ENCODE data around the gene EHBP1L1.

Gene EHBP1L1

DNA sequence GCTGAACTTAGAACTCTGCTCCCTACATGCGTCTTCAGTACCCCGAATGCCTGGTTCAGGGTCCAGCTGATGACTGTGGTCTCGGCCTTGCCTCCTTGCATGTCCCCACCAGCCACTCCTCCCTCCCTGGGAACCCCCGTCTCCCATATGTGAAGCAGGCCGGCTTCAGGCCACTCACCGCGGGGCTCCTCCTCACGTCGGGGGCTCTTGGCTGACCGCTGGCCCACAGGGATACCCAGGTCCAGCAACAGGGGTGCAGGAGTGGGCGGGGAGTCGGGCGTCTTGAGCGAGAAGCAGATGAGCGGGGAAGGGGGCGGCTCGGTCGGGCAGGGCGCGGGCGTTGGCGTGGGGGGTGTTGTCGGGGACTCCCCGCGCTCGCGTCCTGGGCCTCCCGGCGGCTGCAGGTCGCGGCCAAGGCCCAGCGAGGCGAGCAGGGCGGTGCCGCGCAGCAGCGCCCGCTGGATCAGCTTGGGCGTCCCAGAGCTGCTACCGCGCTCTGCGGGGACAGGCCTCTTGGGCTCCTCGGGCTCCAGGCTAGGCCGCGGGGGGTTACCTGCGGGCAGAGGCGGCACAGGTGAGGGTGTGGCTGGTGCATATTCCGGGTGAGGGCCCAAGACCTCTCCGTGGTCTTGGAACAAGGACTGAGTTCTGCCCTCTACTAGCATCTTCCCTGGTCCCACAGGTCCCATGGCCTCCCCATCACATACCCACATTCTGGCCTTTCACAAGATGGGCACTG lies 23.5 kb downstream of the EHBP1L1 start:
- no peak for DNase-seq

DNA sequence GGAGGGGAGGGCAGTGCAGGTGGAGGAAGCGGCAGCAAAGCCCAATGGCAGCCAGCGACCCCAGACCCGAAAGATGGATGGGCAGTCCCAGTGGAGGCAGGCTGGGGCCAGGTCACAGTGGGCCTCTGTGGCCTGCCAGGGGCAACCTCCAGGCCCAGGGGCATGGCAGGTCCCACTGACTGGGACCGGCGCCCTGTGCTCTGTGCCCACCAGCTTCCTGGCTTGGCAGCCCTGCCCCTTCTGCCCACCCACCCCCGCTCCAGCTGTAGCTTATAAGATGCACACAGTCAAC lies 24.0 kb downstream of the EHBP1L1 start:
- DNase-seq: no peak

DNA sequence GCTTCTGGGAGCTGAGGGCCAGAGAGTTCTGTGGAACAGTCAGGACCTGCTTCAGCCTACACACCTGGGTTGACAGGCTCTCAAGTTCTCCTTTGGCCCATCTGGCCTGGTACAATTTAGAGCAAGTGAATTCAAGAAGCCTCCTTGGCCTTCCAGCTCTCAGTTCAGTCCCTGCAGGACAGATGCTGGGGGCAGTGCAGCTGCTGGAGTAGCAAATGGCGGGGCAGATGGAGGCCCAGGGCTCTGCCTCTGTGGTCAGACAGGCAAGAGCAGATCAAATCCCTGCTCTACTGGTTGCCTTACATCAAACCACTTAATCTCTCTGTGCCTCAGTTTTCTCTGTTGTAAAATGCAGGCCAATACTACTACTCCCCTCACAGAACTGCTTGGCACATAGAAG lies 28.4 kb downstream of the EHBP1L1 start:
- no peak for DNase-seq

DNA sequence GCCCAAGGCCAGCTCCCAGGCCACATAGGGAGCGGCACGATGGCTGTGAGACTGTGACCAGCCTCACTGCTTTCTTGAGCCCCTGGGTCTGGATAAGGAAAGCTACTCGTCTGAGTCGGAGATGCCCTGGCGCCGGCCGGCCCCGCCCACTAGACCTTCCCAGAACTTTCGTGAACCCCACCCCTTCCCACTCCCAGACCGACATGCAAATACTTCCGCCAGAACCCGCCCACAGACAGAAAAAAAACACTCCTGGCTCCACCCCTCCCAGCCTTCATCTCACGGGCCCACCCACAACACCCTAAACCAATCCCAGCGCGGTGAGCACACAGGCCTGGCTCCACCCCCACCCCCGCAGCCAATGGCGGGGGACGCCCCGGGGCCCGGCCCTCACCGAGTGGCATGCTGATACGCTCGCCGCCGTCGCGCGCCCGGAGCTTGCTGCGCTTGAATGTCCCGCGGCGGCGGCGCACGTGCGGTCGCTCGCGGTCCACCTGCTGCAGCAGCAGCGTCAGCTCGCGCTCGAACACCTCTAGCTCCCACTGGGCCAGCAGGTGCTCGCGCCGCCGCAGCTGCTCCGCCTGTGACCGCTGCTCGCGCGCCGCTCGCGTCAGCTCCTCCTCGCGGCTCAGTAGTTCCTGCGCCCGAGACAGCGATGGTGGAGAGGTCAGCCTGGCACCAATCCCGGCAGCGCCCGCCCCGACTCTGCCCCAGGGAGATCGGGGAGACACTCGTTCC lies 31.2 kb downstream of the EHBP1L1 start:
- DNase-seq: peak; percentile 56 to 80

DNA sequence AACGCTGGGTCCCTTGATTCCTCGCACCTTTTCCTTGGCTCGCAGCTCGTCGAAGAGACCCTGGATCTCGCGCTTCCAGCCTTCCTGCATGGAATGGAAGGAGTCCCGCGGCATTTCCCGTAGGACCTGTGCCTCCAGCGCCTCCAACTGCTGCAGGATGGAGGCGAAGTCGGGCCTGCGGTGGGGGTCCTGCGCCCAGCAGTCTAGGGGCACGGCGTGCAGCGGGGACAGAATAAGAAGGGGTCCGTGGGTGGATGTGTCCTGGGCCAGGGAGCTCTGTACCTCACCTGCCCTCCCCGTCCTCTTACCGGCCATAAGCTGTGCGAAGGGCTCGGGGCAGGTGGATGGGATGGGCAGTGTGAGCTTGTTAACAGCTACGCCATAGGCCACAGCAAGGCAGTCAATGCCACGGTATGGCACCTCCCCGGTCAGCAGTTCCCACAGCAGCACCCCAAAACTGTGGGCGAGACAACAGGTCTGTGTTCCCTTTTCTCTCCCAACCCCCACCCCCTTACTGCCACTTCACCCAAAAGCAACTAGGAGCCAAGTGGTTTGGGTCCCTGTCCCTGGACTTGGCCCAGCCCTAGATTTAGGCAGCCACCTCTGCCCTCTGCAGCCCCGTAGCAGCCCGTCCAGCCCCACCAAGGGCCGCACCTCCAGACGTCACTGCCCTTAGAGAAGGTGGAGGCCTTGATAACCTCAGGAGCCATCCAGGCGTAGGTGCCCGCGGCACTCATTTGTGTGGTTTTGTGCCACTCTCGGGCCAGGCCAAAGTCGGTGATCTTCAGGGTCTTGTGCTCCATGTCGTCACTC lies 32.0 kb downstream of the EHBP1L1 start:
- no peak for DNase-seq

DNA sequence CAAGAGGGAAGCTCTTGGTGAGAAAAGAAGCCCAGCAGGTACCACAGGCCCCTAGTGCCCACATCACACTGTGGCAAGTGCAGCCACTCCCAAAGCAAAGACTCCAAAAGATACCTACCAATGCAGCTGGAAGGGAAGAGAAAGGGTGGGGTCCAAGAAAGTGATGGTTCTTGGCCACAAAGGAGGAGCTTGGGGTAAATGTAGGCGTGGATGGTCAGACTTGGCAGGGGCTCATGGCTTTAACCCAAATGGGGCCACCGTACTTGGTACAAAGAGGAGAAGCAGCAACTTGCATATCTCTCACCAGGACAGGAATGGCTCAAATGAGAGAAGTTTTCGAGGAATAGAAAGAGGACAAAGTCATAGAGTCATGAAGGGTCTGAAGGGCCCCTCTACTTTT lies 33.4 kb downstream of the EHBP1L1 start:
- no peak for DNase-seq

DNA sequence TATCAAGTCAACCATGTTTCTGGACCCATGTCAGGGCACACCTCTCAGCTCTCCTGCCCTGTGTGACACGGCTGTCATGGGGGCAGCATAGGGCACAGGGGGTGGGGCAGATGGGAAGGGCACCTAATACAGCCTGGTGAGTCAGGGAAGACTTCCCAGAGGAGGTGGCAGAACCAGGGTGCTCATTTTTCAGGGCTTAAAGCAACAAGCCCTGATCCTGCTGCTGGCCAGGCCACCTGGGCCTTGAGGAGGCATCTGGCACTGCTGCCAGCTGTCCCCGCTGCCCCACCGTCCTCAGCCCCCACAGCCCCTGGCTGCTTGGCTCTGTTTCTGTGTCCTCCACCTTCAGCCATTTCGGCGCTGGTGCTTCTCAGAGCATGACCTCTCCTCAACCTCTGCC lies 33.8 kb downstream of the EHBP1L1 start:
- no peak for DNase-seq

DNA sequence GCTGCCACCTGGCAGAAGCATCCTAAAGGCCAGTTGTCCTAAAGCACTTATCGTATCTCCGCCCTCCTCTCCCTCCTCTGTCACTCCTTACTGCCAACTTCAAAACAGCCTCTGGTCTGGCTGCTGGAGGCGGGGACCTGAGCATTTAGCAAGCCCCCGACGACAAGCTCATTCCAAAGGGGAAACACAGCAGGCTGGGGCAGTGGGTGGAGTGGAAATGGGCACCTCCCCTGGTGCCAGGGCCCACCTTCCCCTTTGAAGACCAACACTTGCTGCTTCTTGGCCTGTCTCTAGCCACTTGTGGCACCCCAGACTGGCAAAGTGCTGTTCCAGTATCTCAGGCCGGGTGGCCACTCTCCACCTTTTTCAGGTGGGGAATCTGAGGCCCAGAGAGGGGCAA lies 34.6 kb downstream of the EHBP1L1 start:
- DNase-seq: no peak

DNA sequence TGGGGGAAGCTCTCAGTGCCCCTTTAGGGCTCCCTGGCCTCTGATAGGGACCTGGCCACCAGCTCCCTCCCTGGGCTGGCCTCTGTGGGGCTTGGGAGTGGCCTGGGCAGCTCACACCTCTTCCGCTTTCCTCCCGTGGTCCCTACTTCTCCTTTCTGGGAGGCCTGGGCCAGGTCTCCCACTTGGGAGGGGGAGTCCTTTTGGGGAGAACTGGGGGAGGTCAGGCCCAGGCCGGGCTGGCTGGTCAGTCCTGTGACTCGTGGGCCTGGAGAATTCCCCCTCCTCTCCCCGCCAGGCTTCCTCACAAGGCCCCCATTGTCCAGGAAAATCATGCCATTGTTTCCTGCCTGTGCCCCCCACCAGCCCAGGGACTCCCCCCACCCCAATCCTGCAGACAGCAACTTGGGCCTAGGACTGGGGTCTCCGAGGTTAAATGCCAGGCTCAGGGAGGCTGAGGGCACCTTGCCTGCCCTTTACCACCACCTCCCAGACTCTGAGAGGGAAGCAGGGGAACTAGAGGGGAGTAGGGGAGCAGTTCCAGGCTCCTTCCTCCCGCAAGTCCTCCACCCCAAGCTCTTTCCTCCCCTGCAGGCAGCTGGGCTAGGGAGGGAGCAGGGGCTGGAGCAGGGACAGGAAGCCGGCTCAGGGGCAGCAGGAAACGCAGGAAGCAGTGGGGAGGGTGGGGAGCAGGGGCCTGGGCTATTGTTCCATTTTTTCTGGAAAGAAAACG lies 35.3 kb downstream of the EHBP1L1 start:
- no peak for DNase-seq

DNA sequence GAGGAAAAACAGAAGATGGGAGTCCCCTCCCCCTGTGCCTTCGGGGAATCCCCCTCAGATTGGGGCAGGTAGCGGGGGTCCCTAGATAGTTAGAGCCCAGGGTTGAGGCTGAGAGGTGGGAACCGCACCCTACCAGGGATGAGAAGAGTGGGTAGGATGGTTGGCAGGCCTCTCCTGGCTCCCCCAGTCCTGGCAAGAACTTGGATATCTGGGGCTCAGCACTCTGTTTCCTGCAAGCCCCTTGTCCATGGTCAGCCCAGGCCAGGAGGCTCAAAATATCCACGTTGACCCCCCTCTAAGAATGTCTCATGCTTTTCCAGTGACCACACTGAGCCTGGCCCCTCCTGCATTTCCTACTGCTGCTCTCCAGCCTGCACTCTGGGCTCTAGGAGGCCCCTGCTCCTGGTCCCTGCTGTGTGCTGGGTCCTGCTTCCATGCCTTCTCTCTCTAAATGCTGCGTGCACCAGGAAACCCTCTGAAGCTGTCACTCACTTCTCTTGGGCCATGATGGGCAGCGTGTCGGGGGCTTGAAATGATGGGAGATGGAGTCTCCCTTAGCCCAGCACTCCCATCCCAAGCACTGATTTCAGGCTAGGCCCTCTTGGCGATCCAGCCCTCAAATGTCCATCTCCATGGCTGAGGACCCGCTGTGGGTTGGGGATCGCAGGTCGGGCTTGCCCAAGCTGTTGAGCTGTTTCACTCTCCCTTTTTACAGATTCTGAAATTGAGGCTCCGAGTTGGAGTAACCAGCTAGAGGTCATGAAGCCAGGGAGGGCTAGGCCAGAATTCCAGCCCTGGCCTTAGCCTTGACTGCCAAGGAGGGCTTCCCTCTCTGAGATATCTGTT lies 36.1 kb downstream of the EHBP1L1 start:
- DNase-seq: no peak

DNA sequence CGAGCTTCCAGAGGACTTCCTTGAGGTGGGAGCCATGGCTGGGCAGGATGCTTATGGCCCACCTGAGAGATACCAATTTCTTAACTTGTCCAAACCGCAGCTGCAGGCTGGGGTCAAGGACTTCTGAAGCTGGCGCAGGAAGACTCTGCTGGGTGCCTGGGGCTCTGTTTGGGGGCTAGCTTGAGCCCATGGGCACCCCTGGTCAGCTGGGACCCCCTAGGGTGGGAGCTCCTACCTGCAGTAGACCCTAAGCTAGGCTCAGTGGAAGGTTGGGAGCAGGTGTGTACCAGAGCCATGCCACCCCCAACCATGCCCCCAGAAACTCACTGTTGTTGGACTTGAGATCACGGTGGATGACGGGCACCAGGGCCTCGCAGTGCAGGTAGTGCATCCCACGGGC lies 36.8 kb downstream of the EHBP1L1 start:
- DNase-seq: no peak

DNA sequence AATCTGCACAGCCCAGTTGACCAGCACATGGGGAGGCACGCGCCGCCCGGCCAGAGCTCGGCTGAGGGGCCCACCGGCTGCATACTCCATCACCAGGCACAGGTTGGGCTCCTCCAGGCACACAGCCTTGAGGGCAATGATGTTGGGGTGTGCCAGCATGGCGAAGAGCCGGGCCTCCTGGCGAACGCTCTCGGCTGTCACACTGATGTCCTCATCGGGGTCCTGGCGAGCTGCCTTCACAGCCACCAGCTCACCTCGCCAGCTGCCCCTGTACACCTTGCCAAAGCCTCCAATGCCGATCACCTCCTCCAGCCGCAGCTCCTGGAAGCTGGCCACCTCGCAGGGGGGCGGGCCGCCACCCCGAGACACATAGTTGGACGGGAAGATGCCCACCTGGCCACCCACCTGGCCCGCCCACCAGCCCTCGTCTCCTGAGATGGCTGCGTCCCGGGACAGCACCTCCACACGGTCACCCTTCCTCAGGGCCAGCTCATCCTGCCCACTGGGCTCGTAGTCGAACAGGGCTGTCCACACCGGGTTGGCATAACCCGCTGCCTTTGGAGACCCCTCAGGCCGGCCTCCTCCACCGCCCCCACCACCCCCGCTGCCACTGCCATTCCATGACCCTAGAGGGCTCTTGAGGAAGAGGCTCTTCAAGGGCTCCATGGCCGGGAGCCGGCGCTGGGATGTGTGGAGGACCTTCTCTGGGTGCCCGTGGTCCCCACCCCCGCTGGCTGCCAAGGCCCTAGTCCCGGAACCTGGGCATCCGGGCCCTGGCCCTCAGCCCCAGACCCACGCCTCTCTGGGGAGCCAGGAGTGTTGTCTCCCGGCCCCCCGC lies 37.5 kb downstream of the EHBP1L1 start:
- DNase-seq: peak in 1 of 2 experiments; percentile 53

DNA sequence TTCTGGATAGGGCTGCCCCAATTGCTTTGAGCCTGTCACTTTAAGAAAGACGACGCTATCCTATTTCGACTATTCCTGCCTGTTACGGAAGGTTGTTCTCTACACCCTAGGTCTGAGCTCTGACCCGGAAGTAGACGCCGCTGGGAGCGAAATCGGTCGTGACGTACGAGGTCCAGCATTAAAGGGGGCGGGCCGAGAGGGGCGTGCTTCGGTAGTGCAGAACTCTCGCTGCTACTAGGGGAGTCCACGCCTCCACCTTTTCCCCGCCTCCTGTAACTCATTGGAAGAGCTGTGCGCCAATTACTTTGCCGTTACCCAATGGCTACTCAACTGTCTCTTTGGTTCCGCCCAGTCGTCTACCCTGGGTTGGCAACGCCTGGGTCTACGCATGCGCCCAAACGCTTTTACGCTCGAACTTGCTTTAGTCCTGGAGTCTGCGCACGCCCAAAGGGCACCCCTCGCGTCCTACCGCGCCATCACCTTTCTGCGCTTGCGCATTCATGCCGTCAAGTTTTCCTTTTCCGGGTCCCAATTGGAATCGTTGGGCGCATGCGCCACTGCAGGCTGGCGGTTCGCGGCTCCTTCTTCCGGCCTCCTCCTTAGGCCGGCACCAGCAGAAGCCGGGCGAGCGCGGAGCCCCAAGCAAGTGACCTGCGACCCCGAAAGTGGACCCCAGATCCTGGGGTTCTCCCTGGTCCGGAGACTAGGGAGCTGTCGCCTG lies 39.5 kb downstream of the EHBP1L1 start, which contains the start of gene PCNX3:
Gene PCNX3, plus strand, starts transcription at position 548 of the 721 bp plus-strand sequence. CDS start 536 bp downstream, outside the sequence.
- peak; percentile 100 for DNase-seq

DNA sequence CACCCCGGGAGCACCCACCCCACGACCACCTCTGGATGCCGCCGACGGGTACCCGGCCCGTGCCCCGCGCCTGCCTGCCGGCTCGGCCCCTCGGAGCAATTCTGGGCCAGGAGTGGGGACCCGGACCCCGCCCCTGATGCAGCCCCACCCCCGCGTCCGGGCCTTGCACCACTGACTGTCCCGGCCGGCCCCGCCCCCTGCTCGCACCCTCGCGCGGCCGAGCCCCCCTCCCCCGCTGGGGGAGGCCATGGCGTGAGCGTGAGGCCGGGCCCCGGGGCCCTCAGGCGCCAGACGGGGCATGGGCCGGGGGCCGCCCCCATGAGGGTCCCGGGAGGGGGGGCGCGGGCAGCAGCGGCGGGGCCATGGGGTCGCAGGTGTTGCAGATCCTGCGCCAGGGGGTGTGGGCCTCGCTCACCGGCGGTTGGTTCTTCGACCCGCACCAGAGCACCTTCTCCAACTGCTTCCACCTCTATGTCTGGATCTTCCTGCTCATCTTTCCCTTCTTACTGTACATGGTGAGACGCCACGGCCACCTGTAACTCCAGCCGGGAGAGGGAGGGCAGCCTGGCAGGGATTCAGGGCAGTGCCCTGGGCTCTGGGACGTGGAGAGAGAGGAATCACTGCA lies 40.2 kb downstream of the EHBP1L1 start:
- peak in 1 of 2 experiments; percentile 78 for DNase-seq

DNA sequence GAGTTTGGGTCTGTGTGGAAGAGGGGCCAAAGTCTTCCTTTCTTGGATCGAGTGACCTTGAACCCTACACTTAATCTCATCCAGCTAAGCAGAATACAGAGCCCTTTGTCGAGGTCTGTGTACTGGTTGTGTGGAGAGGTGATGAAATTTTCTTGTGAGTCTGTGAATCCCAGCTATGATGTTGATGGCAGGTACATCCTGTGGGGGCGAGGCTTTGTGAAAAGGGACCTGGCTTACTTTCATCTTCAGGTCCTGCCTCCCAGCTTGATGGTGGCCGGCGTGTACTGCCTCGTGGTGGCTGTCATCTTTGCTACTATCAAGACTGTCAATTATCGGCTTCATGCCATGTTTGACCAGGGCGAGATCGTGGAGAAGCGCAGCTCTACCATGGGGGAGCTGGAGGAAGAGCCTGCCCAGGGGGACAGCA lies 40.7 kb downstream of the EHBP1L1 start:
- DNase-seq: no peak

DNA sequence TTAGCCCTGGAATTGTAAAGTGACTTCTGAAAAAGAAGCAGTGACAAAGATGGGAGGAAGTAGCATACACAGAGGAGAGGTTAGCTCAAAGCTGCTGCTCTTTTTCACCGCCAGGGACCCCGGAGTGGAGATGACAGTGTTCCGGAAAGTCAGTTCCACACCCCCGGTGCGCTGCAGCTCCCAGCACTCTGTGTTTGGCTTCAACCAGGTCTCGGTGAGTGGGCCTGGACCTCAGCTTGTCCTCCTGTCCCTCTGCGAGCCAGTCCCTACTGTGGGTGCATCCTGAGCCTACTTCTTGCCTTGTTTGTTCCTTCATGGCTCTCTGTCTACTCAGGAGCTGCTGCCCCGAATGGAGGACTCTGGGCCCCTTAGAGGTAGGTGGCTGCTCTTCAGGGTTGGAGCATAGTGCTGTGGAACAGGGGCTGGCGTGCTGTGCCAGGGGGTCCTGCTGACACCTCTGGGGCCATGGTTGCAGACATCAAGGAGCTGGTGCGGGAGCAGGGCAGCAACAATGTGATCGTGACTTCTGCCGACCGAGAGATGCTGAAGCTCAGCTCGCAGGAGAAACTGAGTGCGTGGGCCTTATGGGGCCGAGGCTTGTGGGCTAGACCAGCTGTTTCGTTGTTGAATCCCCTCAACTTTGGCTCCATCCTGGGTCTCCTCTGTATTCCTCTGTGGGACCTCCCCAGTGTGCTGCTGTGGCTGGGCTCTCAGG lies 41.4 kb downstream of the EHBP1L1 start:
- DNase-seq: no peak

DNA sequence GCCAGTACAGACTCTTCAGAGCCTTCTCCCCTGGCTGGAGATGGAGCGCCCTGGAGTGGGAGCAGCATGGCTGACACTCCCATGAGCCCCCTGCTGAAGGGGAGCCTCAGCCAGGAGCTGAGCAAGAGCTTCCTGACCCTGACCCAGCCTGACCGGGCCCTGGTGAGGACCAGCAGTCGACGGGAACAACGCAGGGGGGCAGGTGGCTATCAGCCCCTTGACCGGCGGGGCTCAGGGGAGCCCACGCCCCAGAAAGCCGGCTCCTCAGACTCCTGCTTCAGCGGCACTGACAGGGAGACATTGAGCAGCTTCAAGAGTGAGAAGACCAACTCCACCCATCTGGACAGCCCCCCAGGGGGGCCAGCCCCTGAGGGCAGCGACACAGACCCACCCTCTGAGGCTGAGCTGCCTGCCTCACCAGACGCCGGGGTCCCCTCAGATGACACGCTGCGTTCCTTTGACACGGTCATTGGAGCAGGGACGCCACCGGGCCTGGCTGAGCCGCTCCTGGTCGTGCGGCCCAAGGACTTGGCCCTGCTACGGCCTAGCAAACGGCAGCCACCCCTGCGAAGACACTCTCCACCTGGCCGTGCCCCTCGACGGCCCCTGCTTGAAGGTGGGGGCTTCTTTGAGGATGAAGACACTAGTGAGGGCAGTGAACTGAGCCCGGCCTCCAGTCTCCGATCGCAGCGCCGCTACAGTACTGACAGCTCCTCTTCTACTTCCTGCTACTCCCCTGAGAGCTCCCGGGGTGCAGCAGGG lies 42.3 kb downstream of the EHBP1L1 start:
- DNase-seq: no peak

DNA sequence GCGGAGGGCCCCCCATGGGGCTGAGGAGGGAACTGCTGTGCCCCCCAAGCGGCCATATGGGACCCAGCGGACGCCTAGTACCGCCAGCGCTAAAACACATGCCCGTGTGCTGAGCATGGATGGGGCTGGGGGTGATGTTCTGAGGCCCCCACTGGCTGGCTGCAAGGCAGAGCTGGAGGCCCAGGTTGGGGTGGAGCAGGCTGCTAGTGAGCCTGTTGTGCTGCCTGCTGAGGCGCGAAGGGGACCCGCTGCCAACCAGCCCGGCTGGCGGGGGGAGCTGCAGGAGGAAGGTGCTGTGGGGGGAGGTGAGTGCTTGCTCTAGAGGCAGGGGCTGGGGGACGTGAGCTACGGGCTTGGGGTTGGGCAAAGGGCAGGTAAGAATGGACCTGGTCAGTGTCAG lies 42.9 kb downstream of the EHBP1L1 start:
- DNase-seq: no peak

All from NCI-H526 (cell line).